GM18868 (cell line): ENCODE results near the gene USP17L25.
"Not testable (repeated sequence)": the region's sequence is repeated elsewhere in the genome, so short reads cannot be mapped to it uniquely, and the experiment has no call there.

Experiments
- ATAC-seq: cut with Tn5 transposase; IDR thresholded peaks from one replicate; pipeline ENCODE4 v1.9.1; 2021; ENCODE audit warnings: mild to moderate bottlenecking, moderate library complexity; ENCODE audit not compliant: unreplicated experiment

Gene USP17L25, protein sequence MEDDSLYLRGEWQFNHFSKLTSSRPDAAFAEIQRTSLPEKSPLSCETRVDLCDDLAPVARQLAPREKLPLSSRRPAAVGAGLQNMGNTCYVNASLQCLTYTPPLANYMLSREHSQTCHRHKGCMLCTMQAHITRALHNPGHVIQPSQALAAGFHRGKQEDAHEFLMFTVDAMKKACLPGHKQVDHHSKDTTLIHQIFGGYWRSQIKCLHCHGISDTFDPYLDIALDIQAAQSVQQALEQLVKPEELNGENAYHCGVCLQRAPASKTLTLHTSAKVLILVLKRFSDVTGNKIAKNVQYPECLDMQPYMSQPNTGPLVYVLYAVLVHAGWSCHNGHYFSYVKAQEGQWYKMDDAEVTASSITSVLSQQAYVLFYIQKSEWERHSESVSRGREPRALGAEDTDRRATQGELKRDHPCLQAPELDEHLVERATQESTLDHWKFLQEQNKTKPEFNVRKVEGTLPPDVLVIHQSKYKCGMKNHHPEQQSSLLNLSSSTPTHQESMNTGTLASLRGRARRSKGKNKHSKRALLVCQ

DNA sequence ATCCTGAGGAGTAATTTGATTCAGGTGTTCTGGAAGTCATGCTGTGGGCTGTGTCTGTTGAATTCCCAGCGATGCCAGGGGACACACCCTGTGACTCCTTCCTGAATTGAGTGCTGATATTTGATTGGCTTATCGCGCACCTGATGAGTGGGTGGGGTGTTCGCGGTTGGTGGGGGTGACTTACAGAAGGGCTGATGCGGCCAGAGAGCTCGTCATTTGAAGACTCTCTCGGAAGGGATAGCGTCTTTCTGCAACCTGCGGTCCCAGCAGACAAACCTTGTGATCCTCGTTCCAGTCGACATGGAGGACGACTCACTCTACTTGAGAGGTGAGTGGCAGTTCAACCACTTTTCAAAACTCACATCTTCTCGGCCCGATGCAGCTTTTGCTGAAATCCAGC lies at the start of gene USP17L25:
TSS of gene USP17L25 (plus strand) at position 301 of the 400 bp plus-strand sequence. CDS start at position 301, 0 bp downstream.
- ATAC-seq = not testable (repeated sequence)

DNA sequence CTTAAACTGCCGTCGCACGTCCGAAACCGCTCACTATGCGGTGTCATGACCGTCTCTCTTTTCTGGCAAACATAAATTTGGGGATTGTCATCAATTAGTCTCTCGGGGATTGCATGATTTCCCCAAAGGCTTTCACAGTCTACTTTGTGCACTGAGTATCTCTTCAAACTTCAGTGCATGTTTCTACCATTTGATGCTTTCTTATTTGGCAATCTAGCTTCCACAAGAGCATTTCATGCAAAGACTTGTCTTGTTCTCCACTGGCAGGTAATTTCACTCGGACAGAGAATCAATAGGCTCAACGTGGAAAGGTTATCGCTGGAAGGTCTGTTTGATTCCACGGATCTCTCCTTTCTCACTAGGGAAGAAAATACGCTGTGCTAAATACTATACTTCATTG lies 5.5 kb upstream of the USP17L25 start:
- not testable (repeated sequence) for ATAC-seq

DNA sequence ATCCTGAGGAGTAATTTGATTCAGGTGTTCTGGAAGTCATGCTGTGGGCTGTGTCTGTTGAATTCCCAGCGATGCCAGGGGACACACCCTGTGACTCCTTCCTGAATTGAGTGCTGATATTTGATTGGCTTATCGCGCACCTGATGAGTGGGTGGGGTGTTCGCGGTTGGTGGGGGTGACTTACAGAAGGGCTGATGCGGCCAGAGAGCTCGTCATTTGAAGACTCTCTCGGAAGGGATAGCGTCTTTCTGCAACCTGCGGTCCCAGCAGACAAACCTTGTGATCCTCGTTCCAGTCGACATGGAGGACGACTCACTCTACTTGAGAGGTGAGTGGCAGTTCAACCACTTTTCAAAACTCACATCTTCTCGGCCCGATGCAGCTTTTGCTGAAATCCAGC lies 4.8 kb upstream of the USP17L25 start, which contains the start of gene USP17L24:
TSS of gene USP17L24 (plus strand) at position 301 of the 400 bp plus-strand sequence. CDS start at position 301, 0 bp downstream.
- not testable (repeated sequence) for ATAC-seq

- ATAC-seq = not testable (repeated sequence)
Measured at GRCh38 chr4:9334358-9334757, 4.6 kb downstream of the USP17L25 start, which contains the start of gene USP17L26. USP17L26 (plus strand) TSS chr4:9334658; CDS start chr4:9334658, 0 bp downstream.

DNA sequence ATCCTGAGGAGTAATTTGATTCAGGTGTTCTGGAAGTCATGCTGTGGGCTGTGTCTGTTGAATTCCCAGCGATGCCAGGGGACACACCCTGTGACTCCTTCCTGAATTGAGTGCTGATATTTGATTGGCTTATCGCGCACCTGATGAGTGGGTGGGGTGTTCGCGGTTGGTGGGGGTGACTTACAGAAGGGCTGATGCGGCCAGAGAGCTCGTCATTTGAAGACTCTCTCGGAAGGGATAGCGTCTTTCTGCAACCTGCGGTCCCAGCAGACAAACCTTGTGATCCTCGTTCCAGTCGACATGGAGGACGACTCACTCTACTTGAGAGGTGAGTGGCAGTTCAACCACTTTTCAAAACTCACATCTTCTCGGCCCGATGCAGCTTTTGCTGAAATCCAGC lies 9.4 kb downstream of the USP17L25 start, which contains the start of gene USP17L5:
TSS of gene USP17L5 (plus strand) at position 301 of the 400 bp plus-strand sequence. CDS start at position 301, 0 bp downstream.
- not testable (repeated sequence) for ATAC-seq

GRCh38 chr4:9343848-9344247 lies 14.1 kb downstream of the USP17L25 start, which contains the start of gene USP17L27:
USP17L27 (plus strand) TSS chr4:9344148; CDS start chr4:9344148, 0 bp downstream.
- not testable (repeated sequence) for ATAC-seq

GRCh38 chr4:9348593-9348992 lies 18.9 kb downstream of the USP17L25 start, which contains the start of gene USP17L28:
USP17L28 (plus strand) TSS chr4:9348893; CDS start chr4:9348893, 0 bp downstream.
- not testable (repeated sequence) for ATAC-seq

DNA sequence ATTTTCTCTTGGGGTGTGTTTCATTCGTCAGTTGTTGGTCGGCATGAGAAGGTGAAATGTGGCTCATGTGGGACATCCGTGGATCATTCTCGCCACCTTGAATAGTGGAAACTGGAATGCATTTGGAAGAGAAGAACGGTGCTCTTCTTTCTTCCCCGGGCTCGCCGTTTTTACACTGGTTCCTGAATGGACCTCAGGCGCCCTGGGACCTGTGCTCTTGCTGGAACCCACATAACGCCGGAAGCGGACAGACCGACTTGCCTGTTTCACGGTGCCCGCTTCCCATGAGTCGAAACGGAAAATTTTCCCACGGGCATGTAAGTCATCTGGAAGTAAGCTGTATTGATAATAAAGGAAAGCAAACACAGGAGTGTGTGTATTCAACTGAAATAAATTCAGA lies 21.2 kb downstream of the USP17L25 start:
- ATAC-seq = not testable (repeated sequence)

- ATAC-seq = not testable (repeated sequence)
Measured at GRCh38 chr4:9353338-9353737, 23.6 kb downstream of the USP17L25 start, which contains the start of gene USP17L29. USP17L29 (plus strand) TSS chr4:9353638; CDS start chr4:9353638, 0 bp downstream.

DNA sequence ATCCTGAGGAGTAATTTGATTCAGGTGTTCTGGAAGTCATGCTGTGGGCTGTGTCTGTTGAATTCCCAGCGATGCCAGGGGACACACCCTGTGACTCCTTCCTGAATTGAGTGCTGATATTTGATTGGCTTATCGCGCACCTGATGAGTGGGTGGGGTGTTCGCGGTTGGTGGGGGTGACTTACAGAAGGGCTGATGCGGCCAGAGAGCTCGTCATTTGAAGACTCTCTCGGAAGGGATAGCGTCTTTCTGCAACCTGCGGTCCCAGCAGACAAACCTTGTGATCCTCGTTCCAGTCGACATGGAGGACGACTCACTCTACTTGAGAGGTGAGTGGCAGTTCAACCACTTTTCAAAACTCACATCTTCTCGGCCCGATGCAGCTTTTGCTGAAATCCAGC lies 33.1 kb downstream of the USP17L25 start, which contains the start of gene USP17L30:
TSS of gene USP17L30 (plus strand) at position 301 of the 400 bp plus-strand sequence. CDS start at position 301, 0 bp downstream.
- not testable (repeated sequence) for ATAC-seq

DNA sequence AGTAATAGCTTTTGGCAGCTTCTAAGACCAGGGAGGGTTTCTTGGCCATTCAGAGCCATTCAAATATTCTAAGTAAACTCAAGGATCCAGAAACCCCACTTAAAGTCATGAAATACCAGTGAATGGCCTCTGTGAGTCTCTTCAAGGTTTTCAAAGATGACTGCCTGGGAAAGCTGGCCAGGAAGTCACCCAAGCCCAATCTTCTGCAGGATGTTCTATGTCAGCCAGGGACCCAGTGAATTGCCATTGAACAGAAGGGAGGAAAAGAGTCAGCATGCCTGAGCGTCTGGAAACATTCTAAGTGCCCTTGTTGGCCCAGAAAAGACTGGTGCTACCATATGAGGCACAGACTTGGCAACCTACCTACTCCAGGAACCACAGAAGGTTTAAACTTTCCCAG lies 50.2 kb downstream of the USP17L25 start:
- ATAC-seq = not testable (repeated sequence)
